Stimulated activated CD8-positive, alpha-beta memory T cell treated with anti-CD3 and anti-CD28 coated beads, Interleukin-15, amount 100 ng/mL, for 48 hours (primary cell): Measurements from ENCODE around the gene SYNDIG1.

Experiments
- DNase-seq, 2 donors: peaks; one replicate each; pipeline ENCODE4 v3.0.0-alpha.2; 2020; ENCODE audit warnings: low read depth in 2 of 2

SYNDIG1 gene

DNA sequence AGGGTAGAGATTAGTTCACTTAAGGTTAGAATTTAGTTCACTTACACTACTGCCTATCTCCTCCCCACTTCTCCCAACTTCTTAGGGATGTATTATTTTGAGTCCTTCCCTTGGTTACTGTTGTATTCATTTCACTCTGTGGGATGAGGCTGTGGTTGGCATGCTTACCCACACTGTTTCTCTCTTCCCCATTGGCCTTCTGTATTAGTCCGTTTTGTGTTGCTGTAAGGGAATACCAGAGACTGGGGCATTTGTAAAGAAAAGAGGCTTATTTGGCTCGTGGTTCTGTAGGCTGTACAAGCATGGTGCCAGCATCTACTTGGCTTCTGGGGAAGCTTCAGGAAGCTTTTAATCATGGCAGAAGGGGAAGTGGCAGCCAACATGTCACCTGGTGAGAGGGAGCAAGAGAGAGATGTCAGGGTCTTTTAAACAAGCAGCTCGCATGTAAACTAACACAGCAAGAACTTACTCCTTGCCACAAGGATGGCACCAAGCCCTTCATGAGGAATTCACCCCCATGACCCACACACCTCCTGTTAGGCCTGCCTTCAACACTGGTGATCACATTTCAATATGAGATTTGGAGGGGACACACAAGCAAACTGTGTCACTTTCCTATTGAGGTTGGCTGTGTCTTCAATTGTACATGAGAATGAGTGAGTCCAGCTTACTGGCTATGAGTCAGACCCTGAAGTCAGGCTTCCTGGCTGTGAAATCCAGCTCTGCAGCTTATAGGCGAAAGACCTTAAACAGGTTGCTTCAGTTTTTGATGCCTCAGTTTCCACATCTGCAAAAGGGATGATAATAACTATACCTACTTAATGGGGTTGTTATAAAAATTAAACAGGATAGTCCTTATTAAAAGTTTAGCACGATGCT, 53.3 kb downstream of the SYNDIG1 start:
- no peak for DNase-seq

- DNase-seq = no peak
These were observed 54.2 kb downstream of the SYNDIG1 start for GRCh38 chr20:24523661-24524060.

DNA sequence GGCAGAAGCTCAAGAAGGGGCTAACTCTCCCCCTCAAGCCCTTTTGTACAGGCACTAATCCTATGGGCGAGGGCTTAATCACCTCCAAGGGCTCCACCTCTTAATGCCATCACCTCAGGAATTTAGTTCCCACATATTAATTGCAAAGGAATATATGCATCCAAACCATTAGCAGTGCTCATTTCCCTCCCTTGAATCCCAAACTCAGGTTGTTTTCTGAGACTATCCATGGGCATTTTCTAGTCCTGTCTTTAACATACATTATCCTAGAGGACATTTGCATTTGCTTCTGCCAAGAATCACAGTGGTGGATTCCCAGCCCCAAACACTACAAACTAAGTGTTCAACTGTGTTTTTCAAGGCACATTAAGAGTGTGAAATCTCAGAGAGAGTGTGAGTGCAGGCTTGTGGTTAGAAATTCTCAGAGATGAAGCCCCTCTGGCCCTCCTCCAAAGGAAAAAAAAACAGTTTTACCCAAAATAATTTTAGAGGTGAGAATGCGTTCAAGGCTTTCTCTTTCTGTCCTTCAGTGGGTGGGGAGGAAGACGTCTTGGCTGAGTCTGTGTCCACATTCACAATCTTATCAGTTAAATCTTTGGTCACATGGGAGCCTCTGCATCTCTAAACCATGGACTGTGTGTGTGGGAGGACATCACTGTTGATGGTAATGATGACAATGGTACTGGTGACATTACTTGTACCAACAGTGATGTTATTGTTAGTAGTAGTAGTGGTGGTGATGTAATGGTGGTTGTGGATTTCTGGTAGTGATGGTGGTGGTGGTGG, 59.3 kb downstream of the SYNDIG1 start:
- DNase-seq = no peak

DNA sequence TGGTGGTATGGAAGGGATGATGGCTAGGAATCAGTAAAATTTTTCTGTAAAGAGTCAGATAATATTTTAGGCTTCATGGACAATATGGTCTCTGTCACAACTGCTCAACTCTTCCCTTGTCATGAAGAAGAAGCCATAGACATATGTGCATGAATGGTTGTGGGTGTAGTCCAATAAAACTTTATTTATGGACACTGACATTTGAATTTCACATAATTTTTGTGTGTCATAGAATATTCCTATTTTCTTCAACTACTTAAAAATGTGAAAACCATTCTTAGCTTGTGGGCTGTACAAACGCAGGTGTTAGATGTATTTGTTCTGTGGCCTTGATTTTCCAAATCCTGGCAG, 59.9 kb downstream of the SYNDIG1 start:
- no peak for DNase-seq

DNA sequence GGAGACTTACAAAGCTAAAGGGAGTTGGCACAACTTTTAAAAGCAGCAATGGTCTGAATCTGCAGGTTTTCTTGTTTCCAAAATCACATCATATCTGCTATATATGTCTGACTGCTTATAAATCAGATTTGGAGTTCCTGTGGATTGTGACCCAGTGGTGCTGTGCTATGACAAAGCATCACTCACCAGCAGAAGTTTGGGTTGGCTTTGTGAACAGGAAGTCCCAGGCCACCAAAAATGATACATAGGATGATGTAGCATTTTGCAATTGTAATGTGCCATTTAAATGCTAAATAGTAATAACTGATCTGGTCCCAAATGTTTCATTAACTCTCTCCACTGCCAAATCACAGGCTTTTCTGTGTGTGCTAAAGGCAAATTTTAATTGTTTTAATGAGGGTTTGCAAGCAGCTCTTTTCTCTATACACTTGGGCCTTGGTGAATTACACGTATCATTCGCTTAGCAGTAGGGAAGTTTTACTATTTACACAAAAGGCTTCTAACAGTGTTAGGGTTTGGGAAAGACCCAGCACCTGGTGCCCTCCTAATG, 60.8 kb downstream of the SYNDIG1 start:
- DNase-seq = no peak

GRCh38 chr20:24531202-24531601, 61.8 kb downstream of the SYNDIG1 start:
- no peak for DNase-seq

DNA sequence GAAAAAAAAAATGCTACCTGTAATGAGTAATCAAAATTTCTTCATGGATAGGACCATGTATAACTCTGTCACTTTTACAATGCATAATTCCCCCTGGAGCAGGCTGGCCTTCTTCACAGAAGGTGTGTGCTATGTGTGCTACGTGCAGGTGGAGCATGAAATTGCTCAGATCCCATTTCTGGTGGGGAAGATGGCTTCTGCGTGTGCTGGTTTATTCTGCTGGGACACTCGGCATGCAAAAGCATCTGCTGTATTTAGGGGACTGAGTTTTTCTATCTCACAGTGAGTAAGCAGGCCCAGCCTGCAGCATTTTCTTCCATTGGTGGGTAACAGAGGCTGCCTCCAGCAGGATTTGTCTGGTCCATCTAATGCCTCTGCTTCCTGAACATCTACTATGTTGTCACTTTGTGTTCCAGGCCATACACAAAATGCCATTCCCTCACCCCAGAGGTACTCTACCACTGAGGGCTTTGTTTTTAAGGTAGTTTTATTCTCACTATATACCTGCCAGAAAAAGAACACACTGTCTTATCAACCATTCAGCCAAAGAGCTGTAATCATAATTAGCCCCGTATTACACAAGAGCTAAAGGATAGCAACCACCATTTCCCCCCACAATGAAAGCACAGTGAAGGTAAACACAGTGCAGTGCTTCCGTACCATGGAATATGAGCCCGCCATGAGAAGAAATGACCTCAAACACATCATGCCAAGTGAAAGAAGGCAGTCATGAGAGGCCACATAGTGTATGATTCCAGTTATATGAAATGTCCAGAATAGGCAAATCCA, 62.4 kb downstream of the SYNDIG1 start:
- DNase-seq = no peak

GRCh38 chr20:24533449-24533848, 64.0 kb downstream of the SYNDIG1 start:
- no peak for DNase-seq

DNA sequence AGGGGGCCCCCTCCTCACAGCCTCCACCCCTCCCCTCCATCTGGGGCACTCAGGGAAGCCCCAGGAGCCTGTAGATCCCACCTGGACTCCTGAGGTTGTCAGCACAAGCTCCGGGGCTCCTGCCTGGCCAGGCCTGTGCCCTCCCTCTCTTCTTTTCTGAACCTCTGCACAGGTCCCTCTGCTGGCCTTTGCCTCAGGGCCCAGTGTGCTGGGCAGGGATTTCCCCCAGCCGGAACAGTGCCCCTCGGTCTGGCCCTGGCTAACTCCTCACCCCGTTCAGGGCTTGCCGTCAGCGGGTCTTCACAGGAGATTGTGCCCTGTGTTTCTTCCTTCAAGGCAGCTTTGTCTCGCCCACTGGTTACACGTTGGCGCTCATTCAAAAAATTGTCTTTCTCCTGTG, 64.9 kb downstream of the SYNDIG1 start:
- DNase-seq = no peak

GRCh38 chr20:24535941-24536730, 66.7 kb downstream of the SYNDIG1 start:
- no peak for DNase-seq

DNA sequence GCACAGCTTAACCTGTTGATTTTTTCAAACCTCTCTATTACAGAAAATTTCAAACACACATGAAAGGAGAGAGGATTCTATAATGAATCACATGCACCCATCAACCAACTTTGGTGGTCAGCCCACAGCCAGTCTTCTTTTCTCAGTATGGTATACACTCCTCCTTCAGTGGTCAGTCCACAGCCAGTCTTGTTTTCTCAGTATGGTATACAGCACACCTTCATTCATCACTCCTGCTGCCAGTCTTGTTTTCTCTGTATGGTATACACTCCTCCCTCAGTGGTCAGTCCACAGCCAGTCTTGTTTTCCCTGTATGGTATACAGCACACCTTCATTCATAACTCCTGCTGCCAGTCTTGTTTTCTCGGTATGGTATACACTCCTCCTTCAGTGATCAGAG, 67.8 kb downstream of the SYNDIG1 start:
- DNase-seq = no peak

GRCh38 chr20:24542721-24543120, 73.3 kb downstream of the SYNDIG1 start:
- no peak for DNase-seq

GRCh38 chr20:24543168-24543567, 73.7 kb downstream of the SYNDIG1 start:
- DNase-seq = no peak

GRCh38 chr20:24543741-24544140, 74.3 kb downstream of the SYNDIG1 start:
- no peak for DNase-seq

DNA sequence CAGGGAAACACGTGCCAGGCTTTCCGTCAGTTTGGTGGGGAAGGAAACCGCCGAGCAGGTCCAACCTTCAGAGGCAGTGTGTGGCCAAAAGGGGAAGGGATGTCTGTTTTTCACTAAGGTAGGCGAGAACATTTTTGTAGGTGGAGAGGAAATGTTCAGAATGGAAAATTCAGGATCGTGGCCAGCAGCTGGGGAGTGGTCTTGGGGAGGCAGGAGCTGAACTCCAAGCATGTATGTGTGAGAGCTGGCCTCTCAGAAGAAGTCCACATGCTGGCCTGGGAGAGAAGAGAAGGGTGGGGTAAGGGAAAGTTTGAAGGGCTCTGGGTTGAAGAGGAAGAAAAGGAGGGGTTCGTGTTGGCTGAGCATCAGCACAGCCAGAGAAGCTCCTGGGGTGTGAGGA, 74.9 kb downstream of the SYNDIG1 start:
- no peak for DNase-seq

DNA sequence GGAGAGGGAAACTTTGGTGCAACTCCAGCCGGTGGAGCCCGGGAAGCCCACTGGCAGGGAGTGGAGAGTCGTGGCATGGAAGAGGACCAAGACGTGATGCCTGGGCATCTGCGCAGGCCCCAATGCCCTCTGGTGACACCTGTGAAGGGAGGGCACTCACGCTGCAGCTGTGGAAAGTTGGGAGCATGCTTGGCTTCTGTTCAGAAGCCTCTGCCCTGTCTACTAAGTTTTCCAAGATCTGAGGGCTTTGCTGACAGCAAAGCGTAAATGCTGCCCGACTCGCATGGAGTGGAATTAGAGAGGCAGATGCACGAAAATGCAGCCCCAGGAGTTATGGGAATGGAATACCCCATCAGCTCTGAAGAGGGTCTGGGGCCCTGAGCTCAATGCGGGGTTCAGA, 75.7 kb downstream of the SYNDIG1 start:
- no peak for DNase-seq

GRCh38 chr20:24546232-24546892, 76.9 kb downstream of the SYNDIG1 start:
- no peak for DNase-seq

DNA sequence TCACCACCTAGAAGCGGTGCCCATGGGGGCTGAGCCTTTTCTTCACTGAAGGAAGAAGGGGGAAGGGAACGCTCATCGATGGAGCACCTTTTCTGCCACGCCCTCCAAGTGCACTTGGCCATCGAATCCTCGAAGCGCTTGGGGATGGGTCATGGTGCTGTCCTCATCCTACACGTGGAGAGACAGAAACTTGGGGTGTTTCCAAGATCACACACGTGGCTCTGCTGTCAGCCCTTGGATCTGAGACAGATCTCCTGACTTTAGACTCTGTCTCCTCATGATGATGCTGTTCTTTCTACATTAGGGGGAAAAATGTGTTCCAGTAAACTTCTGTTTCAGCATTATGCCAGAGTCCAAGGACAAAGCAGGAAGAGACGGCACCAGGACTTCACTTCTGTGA, 78.5 kb downstream of the SYNDIG1 start:
- DNase-seq = no peak

GRCh38 chr20:24559114-24559732, 89.8 kb downstream of the SYNDIG1 start:
- DNase-seq = no peak
